ENCODE measurements around the gene SUMO4.

Gene SUMO4

GRCh38 chr6:149400050-149400449 lies at the start of gene SUMO4:
Gene SUMO4, plus strand, starts transcription at chr6:149400262. Its CDS starts 130 bp downstream, at chr6:149400392.
- no peak for DNase-seq

DNA sequence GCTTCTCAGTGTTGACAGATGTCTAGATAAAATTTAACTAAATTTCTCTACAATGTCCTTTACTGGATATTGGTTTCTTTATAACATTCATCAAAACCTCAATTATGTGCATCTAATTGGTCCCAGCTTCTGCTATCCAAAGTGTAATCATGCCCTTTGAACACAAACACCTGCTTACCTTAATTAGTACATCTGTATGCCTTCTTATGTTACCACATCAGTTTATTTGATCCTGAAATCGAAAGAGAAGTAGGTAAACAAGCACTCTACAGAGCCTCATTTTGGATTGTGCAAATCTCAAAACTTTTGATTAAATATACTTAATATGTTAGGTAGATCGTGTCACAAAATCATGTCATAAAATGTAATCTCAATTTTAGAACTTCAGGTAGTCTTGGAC lies 46.1 kb upstream of the SUMO4 start:
- no peak for DNase-seq

GRCh38 chr6:149356081-149356750 lies 43.8 kb upstream of the SUMO4 start:
- DNase-seq: no peak

DNA sequence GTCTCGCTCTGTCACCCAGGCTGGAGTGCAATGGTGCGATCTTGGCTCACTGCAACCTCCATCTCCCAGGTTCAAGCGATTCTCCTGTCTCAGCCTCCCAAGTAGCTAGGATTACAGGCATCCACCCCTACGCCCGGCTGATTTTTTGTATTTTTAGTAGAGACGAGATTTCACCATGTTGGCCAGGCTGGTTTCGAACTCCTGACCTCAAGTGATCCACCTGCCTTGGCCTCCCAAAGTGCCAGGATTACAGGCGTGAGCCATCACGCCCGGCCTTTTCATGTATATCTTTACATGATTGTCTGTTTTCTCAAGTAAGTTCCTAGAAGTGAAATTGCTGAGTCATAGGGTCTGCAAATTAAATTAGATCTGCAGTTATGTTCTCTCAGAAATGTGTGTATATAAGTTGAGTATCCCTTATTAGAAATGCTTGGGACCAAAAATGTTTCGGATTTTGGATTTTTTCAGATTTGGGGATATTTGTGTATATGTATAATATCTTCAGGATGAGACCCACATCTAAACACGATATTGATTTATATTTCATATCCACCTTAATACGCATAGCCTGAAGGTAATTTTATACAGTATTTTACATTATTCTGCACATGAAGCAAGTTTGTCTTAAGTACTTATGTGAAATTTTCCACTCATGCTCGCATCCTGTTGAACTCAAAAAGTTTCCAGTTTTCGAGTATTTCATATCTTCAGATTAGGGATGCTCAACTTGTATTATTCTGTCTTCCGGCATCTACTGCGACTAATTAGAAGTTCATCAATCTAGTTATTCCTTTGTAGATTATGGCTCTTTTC lies 42.1 kb upstream of the SUMO4 start:
- DNase-seq: no peak

GRCh38 chr6:149359440-149359839 lies 40.6 kb upstream of the SUMO4 start:
- DNase-seq: no peak

GRCh38 chr6:149360536-149360935 lies 39.5 kb upstream of the SUMO4 start:
- no peak for DNase-seq

DNA sequence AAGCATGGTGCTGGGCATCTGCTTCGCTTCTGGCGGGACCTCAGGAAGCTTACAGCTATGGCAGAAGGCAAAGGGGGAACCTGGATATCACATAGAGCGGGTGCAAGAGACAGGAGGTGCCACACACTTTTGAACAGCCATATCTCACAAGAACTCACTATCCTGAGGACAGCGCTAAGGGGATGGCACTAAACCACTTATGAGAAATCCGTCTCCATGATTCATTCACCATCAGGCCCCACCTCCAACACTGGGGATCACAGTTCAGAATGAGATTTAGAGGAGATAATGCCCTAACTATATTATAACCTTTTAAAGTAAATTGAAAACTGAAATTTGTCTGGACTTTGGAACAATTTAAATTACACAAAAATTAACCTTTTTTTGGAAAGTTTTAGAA lies 37.8 kb upstream of the SUMO4 start:
- no peak for DNase-seq

DNA sequence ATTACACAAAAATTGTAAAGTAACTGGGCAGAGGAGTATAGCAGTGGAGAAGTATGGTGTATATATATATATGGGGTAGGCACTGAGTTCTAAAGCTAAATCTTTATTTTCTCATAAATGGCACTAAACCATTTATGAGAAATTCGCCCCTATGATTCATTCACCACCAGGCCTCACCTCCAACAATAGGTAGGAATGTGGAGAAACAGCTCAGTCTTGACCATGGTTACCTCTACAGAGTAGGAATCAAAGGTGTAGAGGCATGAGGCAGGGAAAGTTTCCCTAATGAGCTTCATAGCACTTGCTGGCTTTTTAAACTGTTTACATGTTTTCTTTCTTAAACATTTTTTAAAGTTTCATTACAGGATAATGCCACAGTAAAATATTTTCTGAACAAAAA lies 36.9 kb upstream of the SUMO4 start:
- DNase-seq: no peak

- DNase-seq: no peak
These were observed 35.5 kb upstream of the SUMO4 start for GRCh38 chr6:149364557-149364956.

- no peak for DNase-seq
These were observed 34.9 kb upstream of the SUMO4 start for GRCh38 chr6:149365197-149365596.

GRCh38 chr6:149366267-149366921 lies 33.7 kb upstream of the SUMO4 start:
- DNase-seq: no peak

- DNase-seq: no peak
These were observed 32.0 kb upstream of the SUMO4 start for GRCh38 chr6:149368065-149368464.

- DNase-seq: no peak
These were observed 28.9 kb upstream of the SUMO4 start for GRCh38 chr6:149371154-149371553.

- no peak for DNase-seq
These were observed 28.0 kb upstream of the SUMO4 start for GRCh38 chr6:149372062-149372461.

DNA sequence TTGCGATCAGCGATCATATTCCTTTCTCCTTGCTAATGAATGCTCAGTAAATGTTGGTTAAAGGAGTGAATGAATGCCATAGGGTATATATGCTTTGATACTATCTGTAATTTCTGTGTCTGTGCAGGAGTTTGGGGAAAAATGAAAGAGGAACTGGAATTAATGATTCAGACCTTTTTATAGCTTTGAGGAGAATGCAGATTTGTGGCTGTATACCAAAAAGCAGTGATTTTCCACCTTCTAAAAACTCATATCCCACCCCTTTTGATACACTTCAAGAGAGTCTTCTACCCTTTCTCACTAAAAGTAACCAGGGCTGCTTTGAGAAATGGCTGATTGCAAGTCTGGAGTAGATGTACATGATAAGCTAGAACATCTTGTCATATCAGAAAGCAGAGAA lies 26.6 kb upstream of the SUMO4 start:
- DNase-seq: no peak

DNA sequence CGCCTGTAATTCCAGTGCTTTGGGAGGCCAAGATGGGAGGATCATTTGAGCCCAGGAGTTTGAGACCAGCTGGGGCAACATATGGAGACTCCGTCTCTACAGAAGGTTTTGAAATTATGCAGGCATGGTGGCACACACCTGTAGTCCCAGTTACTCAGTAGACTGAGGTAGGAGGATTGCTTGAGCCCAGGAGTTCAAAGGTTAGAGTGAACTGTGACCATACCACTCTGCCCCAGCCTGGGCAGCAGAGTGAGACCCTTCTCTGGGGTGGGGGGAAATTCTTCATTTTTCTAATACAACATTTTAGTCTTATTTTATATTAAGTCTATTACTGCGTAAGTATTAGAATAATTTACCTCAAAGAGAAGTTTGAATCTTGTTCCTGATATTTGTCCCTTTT lies 20.1 kb upstream of the SUMO4 start:
- DNase-seq: no peak

GRCh38 chr6:149380523-149380922 lies 19.5 kb upstream of the SUMO4 start:
- no peak for DNase-seq

DNA sequence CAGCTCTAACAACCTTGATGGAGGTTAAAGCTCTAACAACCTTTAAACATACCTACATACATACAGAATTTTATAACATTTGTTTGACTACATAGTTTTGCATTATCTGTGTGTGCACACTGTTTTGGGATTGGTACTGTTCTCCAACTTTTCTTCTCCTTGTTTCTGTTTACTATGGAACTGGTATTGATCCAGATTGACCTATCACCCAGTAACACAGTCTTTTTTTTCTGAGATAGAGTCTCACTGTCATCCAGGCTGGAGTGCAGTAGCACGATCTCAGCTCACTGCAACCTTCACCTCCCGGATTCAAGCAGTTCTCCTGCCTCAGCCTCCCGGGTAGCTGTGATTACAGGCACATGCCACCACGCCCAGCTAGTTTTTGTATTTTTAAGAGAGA lies 16.7 kb upstream of the SUMO4 start:
- no peak for DNase-seq

DNA sequence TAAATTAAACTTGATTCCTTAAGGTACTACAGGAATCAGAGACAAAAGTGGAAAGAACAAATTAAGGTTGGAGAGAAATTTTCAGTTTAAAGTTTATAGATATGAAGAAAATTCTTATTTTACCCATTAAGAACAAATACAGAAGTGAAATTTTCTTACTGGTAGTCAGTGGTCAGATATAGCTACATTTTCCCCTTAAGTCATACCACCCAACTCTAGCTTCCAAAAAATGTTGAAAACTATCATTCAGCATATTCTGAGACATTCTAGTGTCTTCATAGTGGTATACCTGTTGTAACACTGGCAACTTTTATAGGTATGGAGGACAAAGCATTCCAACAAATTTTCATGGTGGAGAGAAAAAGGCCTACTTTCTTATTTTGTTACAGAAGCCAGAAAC lies 15.6 kb upstream of the SUMO4 start:
- no peak for DNase-seq

DNA sequence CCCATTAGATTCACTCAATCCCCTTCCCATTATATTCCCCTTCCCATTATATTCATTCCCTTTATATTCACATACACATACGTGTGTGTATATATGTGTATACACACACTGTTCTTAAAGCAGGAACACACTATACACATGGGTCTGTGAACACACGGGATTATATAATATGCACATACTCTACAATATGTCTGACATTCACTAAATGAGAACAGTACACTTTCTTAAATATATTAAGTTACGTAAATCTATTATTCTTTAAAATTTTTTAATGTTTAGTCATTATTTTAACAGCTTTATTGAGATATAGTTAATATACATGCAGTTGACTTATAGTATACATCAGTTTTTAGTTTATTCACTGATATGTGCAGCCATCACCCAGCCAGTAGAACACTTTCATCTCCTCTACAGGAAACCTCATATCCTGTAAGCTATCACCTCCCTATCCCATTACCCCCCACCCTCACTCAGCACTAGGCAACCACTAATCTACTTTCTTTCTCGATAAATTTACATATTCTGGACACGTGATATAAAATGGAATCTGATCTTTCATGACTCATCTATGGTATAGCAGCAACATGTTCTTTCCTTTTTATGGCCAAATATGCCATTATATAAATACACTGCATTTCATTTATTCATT lies 13.9 kb upstream of the SUMO4 start:
- no peak for DNase-seq

DNA sequence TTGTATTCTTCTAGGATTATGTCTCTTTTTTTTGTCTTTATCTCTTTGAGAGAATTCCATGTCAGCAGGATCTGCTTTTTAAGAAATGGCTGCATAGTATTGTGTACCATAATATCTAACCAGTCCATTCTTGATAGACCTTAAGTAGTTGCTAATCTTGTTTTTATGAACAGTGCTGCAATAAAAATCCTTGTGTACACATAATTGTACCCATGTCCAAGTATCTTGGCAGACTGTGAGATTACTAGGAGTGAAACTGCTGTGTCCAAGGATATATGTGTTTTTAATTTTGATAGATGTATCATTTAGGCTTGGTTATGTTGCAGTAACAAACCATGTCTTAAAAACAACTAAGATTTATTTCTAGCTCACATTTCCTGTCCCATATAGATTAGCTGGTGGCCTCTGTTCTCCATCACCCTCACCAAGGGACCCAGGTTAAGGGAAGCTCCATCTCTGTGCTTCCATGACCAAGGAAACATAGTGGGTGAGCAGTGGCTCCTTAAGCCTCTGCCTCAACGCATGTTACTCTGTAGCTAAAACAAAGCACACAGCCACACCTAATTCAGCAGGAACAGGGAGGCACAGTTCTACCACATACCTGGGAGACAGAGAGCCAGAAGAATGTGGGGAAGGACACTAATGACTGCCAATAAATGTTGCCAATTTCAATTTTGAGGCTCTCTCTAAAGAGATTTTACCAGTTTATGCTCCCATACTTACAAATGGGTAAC lies 12.1 kb upstream of the SUMO4 start:
- DNase-seq: no peak

DNA sequence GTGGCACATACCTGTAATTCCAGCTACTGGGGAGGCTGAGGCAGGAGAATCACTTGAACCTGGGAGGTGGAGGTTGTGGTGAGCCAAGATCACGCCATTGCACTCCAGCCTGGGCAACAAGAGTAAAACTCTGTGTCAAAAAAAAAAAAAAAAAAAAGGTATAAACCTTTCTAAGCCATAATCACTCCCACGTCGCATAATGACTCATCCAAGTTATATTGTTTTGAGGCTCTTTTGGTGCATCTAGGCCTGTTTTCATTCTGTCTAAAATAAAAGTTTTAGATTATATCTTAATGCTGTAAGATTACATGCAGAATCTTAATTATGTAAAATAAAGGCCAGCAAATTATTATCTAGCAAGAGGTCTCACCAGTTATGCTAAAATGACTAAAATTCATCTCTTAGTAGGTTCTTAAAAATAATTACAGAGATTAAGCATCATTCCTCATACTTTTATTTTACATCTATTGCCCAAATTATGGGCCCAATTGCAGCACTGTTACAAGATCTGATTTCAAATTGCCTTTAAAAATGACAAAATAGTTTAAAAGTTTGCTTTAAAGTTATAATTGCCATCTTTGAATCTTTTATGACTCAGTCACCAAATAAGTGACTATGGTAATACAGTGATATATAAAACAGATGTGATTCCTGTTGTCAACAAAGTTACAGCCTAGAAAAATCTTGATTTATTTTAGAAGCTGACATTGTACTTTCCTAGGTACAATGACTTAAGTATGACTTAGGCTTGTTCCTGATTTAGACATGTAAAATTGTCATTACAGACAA lies 10.4 kb upstream of the SUMO4 start:
- DNase-seq: no peak

Measured in stimulated activated CD4-positive, alpha-beta T cell treated with anti-CD3 and anti-CD28 coated beads, Interleukin-4, amount 100 ng/mL, for 1 hour (primary cell).